HL-60/S4 treated with phorbol 12-myristate 13-acetate at 8.2 ng/mL for 4 days and 3 days (cell line): ENCODE data around the gene PFDN1.

ENCODE experiments used
- in situ Hi-C: fragments of 300-500 bp; cut with MboI; formaldehyde crosslinking; loops from 2 replicates; pipeline ENCODE4 v1.15.0; 2022; ENCODE audit warnings: low sequenced_read_pairs

The PFDN1 gene

GRCh38 chr5:140261403-140262171, 41.3 kb downstream of the PFDN1 start:
- in situ Hi-C loops: no loop called here

GRCh38 chr5:140260089-140260656, 42.7 kb downstream of the PFDN1 start:
- in situ Hi-C loops: no loop called here

GRCh38 chr5:140259500-140259899, 43.4 kb downstream of the PFDN1 start:
- in situ Hi-C loops: no loop called here

- in situ Hi-C loops: no loop called here
Measured at GRCh38 chr5:140258873-140259272, 44.0 kb downstream of the PFDN1 start.

GRCh38 chr5:140258016-140258415, 44.9 kb downstream of the PFDN1 start:
- in situ Hi-C loops: no loop called here

- in situ Hi-C loops: no loop called here
Measured at GRCh38 chr5:140256726-140257125, 46.2 kb downstream of the PFDN1 start.

GRCh38 chr5:140255460-140256157, 47.3 kb downstream of the PFDN1 start:
- in situ Hi-C loops: no loop called here

GRCh38 chr5:140253985-140254384, 48.9 kb downstream of the PFDN1 start:
- in situ Hi-C loops: no loop called here

- in situ Hi-C loops: no loop called here
Measured at GRCh38 chr5:140252470-140253126, 50.3 kb downstream of the PFDN1 start.

- in situ Hi-C loops: no loop called here
Measured at GRCh38 chr5:140251527-140251973, 51.4 kb downstream of the PFDN1 start.

GRCh38 chr5:140250386-140250785, 52.5 kb downstream of the PFDN1 start:
- in situ Hi-C loops: no loop called here

- in situ Hi-C loops: loop anchor here (25.0 kb wide), 1 partner anchor 463 kb away; the partner anchor contains the start of gene ZMAT2
Measured at GRCh38 chr5:140249536-140249935, 53.4 kb downstream of the PFDN1 start.

- in situ Hi-C loops: loop anchor here (25.0 kb wide), 1 partner anchor 464 kb away; the partner anchor contains the start of gene ZMAT2
Measured at GRCh38 chr5:140248414-140248813, 54.5 kb downstream of the PFDN1 start.

- in situ Hi-C loops: loop anchor here (25.0 kb wide), 1 partner anchor 466 kb away; the partner anchor contains the start of gene ZMAT2
Measured at GRCh38 chr5:140246378-140247122, 56.4 kb downstream of the PFDN1 start.

- in situ Hi-C loops: loop anchor here (25.0 kb wide), 1 partner anchor 466 kb away; the partner anchor contains the start of gene ZMAT2
Measured at GRCh38 chr5:140245926-140246325, 57.0 kb downstream of the PFDN1 start.

- in situ Hi-C loops: loop anchor here (25.0 kb wide), 1 partner anchor 467 kb away; the partner anchor contains the start of gene ZMAT2
Measured at GRCh38 chr5:140245341-140245740, 57.6 kb downstream of the PFDN1 start.

- in situ Hi-C loops: loop anchor here (5.0 to 25.0 kb wide), 2 partner anchors 108 to 468 kb away; partner anchors contain the start of gene ZMAT2
Measured at GRCh38 chr5:140244525-140245025, 58.3 kb downstream of the PFDN1 start.

GRCh38 chr5:140243706-140244250, 59.1 kb downstream of the PFDN1 start:
- in situ Hi-C loops: loop anchor here (5.0 to 25.0 kb wide), 2 partner anchors 109 to 469 kb away; partner anchors contain the start of gene ZMAT2

- in situ Hi-C loops: loop anchor here (5.0 to 25.0 kb wide), 2 partner anchors 109 to 469 kb away; partner anchors contain the start of gene ZMAT2
Measured at GRCh38 chr5:140242890-140243585, 59.9 kb downstream of the PFDN1 start.
